K562 (cell line): ENCODE data around the gene LAP3. TPM values are rescaled to one million over a fixed set of nuclear protein-coding genes. Genes with fewer than 3 reads are reported as not detected.

Source experiments
- ATAC-seq: fragments of 200-7000 bp; cut with Tn5 transposase; 3 replicates; pipeline ENCODE4 v1.9.1; 2020; ENCODE audit warnings: moderate library complexity
- BruUV-seq: library from RNA; stranded (reverse); fragments of 400-500 nt; replicated peaks from 2 replicates; lab custom pipeline; 2021; lab: Mats Ljungman, UMichigan
- CTCF ChIA-PET: fragments of 300-600 bp; formaldehyde crosslinking; extraction: SDS; loops from one replicate; lab custom pipeline; 2021; ENCODE audit warnings: low intra/inter-chr PET ratio; lab: Yijun Ruan, JAX
- POLR2A ChIA-PET: fragments of 300-600, 350-650 bp; sonication (Branson Sonifier 250); formaldehyde crosslinking; extraction: SDS; loops from one replicate; lab custom pipeline; 2021; ENCODE audit warnings: antibody characterized with exemption, inconsistent platforms; lab: Yijun Ruan, JAX
- DNase-seq, 4 experiments: peaks; one replicate each; pipeline versions ENCODE4 v3.0.0 to v3.0.0-alpha.2; 2011 to 2018; ENCODE audit warnings: low spot score in 3 of 4, mixed read lengths in 3 of 4; ENCODE audit errors: extremely low read depth in 1 of 4
- FAIRE-seq: peaks from 2 replicates; lab custom pipeline; 2011; peaks lifted over from hg19 to GRCh38; lab: Jason Lieb, UNC
- H2AFZ ChIP-seq: 2 replicates; pipeline ENCODE4 v1.6.0; 2011; ENCODE audit warnings: low read depth, low read length, control low read depth, inconsistent platforms
- H3K27ac ChIP-seq: fragments of 200-600 bp; 3 replicates; pipeline ENCODE4 v1.8.0; 2011; ENCODE audit warnings: low read depth, mild to moderate bottlenecking, control low read depth, inconsistent platforms, low read length, moderate library complexity, mixed read lengths; ENCODE audit errors: extremely low read depth
- H3K27me3 ChIP-seq, 2 experiments: fragments of 300-600 bp in 1 of 2; 2 replicates in 1 of 2; 3 replicates in 1 of 2; pipeline versions ENCODE4 v1.6.0 to v1.8.0; 2011; ENCODE audit warnings: inconsistent platforms in 2 of 2, low read length in 2 of 2, mild to moderate bottlenecking in 1 of 2, mixed read lengths in 1 of 2, moderate library complexity in 1 of 2; ENCODE audit not compliant: control insufficient read depth in 2 of 2, insufficient read depth in 2 of 2
- H3K36me3 ChIP-seq: fragments of 300-600 bp; 3 replicates; pipeline ENCODE4 v1.8.0; 2011; ENCODE audit warnings: mild to moderate bottlenecking, low read length, inconsistent platforms; ENCODE audit not compliant: control insufficient read depth, insufficient read depth
- H3K4me1 ChIP-seq, 2 experiments: fragments of 200-600 bp in 1 of 2; replicated peaks in 1 of 2; 2 replicates in 1 of 2; 3 replicates in 1 of 2; pipeline versions ENCODE4 v1.5.1 to v1.8.0; 2011; ENCODE audit warnings: inconsistent platforms in 2 of 2, low read length in 2 of 2, mild to moderate bottlenecking in 1 of 2, mixed read lengths in 1 of 2, moderate library complexity in 1 of 2; ENCODE audit not compliant: control insufficient read depth in 2 of 2, insufficient read depth in 2 of 2
- H3K4me2 ChIP-seq: 2 replicates; pipeline ENCODE4 v1.6.1; 2011; ENCODE audit warnings: low read length, control low read depth, inconsistent platforms, mixed read lengths; ENCODE audit not compliant: insufficient read depth
- H3K4me3 ChIP-seq: fragments of 200-600 bp; sonication (generic), shearing (Covaris generic); 2 replicates; pipeline ENCODE4 v1.5.1; 2016; ENCODE audit warnings: control low read depth, inconsistent platforms
- H3K79me2 ChIP-seq: fragments of 200-600 bp; 3 replicates; pipeline ENCODE4 v1.8.0; 2011; ENCODE audit warnings: low read length, inconsistent platforms; ENCODE audit not compliant: control insufficient read depth, insufficient read depth
- H3K9ac ChIP-seq, 2 experiments: 2 replicates each; pipeline versions ENCODE4 v1.6.0 to v1.6.1; 2011; ENCODE audit warnings: low read depth in 2 of 2, low read length in 2 of 2, control low read depth in 1 of 2, inconsistent platforms in 1 of 2, mild to moderate bottlenecking in 1 of 2, mixed read lengths in 1 of 2; ENCODE audit not compliant: insufficient read depth in 1 of 2
- H3K9me1 ChIP-seq: one replicate; pipeline ENCODE4 v1.6.0; 2011; ENCODE audit warnings: inconsistent platforms, mild to moderate bottlenecking, low read length, moderate library complexity; ENCODE audit not compliant: control insufficient read depth, insufficient read depth
- H3K9me3 ChIP-seq: replicated peaks from 2 replicates; pipeline ENCODE4 v1.5.1; 2011; ENCODE audit warnings: low read depth, low read length, inconsistent platforms; ENCODE audit not compliant: control insufficient read depth, insufficient read depth
- H4K20me1 ChIP-seq: replicated peaks from 2 replicates; pipeline ENCODE4 v1.6.1; 2011; ENCODE audit warnings: low read length, inconsistent platforms, mixed read lengths; ENCODE audit not compliant: control insufficient read depth, insufficient read depth
- CHCHD3 ChIP-seq: fragments of 250-450 bp; sonication (Bioruptor Pico); IDR thresholded peaks from 2 replicates; pipeline ENCODE4 v2.1.2; 2022; ENCODE audit warnings: mild to moderate bottlenecking
- CSDE1 ChIP-seq, 2 experiments: fragments of 450-650 bp; IDR thresholded peaks; 2 replicates each; pipeline ENCODE4 v1.6.1; 2016; ENCODE audit warnings: mild to moderate bottlenecking in 1 of 2
- DPF2 ChIP-seq: fragments of 450-650 bp; IDR thresholded peaks from 2 replicates; pipeline ENCODE4 v1.6.1; 2016
- IRF1 ChIP-seq: sonication (generic); formaldehyde crosslinking; IDR thresholded peaks from 2 replicates; pipeline ENCODE4 v1.8.0; 2022; ENCODE audit warnings: missing genetic modification reagents, mild to moderate bottlenecking, borderline replicate concordance
- KAT2B ChIP-seq: IDR thresholded peaks from one replicate; pipeline ENCODE4 v1.6.1; 2012; ENCODE audit warnings: low read depth, mild to moderate bottlenecking, control low read depth, inconsistent platforms, low read length, moderate library complexity
- MTA1 ChIP-seq: fragments of 450-650 bp; IDR thresholded peaks from 2 replicates; pipeline ENCODE4 v1.6.1; 2017; ENCODE audit warnings: borderline replicate concordance
- SRSF7 ChIP-seq: fragments of 200-400 bp; formaldehyde crosslinking; optimal IDR thresholded peaks from 2 replicates; pipeline ENCODE3; 2017; ENCODE audit warnings: mild to moderate bottlenecking, low read depth, low read length
- ZNF12 ChIP-seq: sonication (generic); formaldehyde crosslinking; IDR thresholded peaks from 2 replicates; pipeline ENCODE4 v1.4.0; 2020; ENCODE audit warnings: mild to moderate bottlenecking, missing genetic modification reagents
- ZNF639 ChIP-seq, 2 experiments: fragments of 200-800 bp in 1 of 2; sonication (Bioruptor generic) in 1 of 2; sonication (generic) in 1 of 2; formaldehyde crosslinking in 1 of 2; IDR thresholded peaks in 1 of 2; conservative IDR thresholded peaks in 1 of 2; 2 replicates each; pipeline versions ENCODE4 v1.5.0 to v1.6.1; 2016 to 2020; ENCODE audit warnings: missing compliant biosample characterization in 1 of 2, missing genetic modification characterization in 1 of 2, missing genetic modification reagents in 1 of 2
- ZNF75A ChIP-seq: fragments of 450-650 bp; formaldehyde crosslinking; IDR thresholded peaks from 2 replicates; pipeline ENCODE4 v1.4.0; 2020; ENCODE audit warnings: mild to moderate bottlenecking
- ZZZ3 ChIP-seq: fragments of 450-650 bp; IDR thresholded peaks from 2 replicates; pipeline ENCODE4 v1.6.1; 2016; ENCODE audit warnings: antibody characterized with exemption, mild to moderate bottlenecking, moderate library complexity
- WGBS: fragments of 100-300 bp; shearing (Covaris generic); methylation state at CpG from one replicate; pipeline ENCODE4 v1.1.6; 2016; ENCODE audit warnings: low coverage, mixed read lengths; ENCODE audit not compliant: insufficient coverage; ENCODE audit errors: missing lambda C conversion rate; 5-methylcytosine and 5-hydroxymethylcytosine counted together
- in situ Hi-C: fragments of 300-500 bp; cut with MboI; formaldehyde crosslinking; loops from 4 replicates; pipeline ENCODE4 v1.15.0; 2018; ENCODE audit warnings: inconsistent platforms, mixed read lengths
- intact Hi-C: fragments of 100-400 bp; cut with micrococcal nuclease; formaldehyde crosslinking; loops from 2 replicates; pipeline ENCODE4 v1.14.2; 2022
- polyA plus RNA-seq, 8 experiments: library from polyadenylated mRNA; depleted of rRNA in 4 of 8; stranded (reverse) in 5 of 8; unstranded in 3 of 8; fragments of >200 nt; fragmentation: Nextera tagmentation in 2 of 8; fragmentation: Illumina TruSeq in 1 of 8; extraction: Ambion mirVana in 2 of 8; extraction: Trizol in 1 of 8; gene quantifications; 2 replicates each; pipeline versions ENCODE4 v1.2.1 to v1.2.3, GENCODE V29; 2011 to 2014; ENCODE audit warnings: inconsistent platforms in 1 of 8, missing spikeins in 1 of 8
- total RNA-seq, 7 experiments: library from RNA; depleted of rRNA in 6 of 7; stranded (reverse); fragments of >200 nt in 6 of 7; fragmentation: Illumina TruSeq in 2 of 7; extraction: Trizol in 2 of 7; gene quantifications; 2 replicates each; pipeline versions ENCODE4 v1.2.1 to v1.2.3, GENCODE V29; 2011 to 2021; ENCODE audit warnings: low replicate concordance in 1 of 7
- TF ChIP-seq, protein P1 (sequence below): sonication (generic); formaldehyde crosslinking; IDR thresholded peaks from 2 replicates; pipeline ENCODE4 v1.8.1; 2023; ENCODE audit warnings: mild to moderate bottlenecking, missing genetic modification reagents, moderate library complexity

Gene LAP3
- total and polyA plus RNA-seq, 9 of the 15 experiments (the other 6 are each of a cell fraction or from before 2014, with no cell fraction given): 82.3 to 170 (median 107) TPM

GRCh38 chr4:17583941-17584340, 6.9 kb downstream of the LAP3 start:
- in situ Hi-C loops (no loop called here), intact Hi-C loops (no loop called here)
- Histone ChIP-seq H3K9ac (no peak overlapping the region), H3K36me3 (peaks cover 96% of the 10 kb centered on the region), H2AFZ (no peak overlapping the region), H3K79me2 (peaks cover 7% of the 10 kb centered on the region; the same call in 2 of the 3 replicates), H3K4me2 (no peak overlapping the region), H3K27ac (no peak overlapping the region), H4K20me1 (no peaks in the 10 kb centered on the region), H3K4me3 (no peak overlapping the region), H3K4me1 (peaks cover 0 to under 1% of the 10 kb centered on the region in 2 experiments; a peak in 1 of 5 replicates), H3K27me3 (no peaks in the 10 kb centered on the region), H3K9me1 (no peaks in the 10 kb centered on the region), H3K9me3 (no peaks in the 10 kb centered on the region)
- no peak for DNase-seq
- CTCF ChIA-PET: no interaction called here
- TF ChIP-seq MTA1: no peak
- POLR2A ChIA-PET: interaction anchor here (0.8 kb wide), 1 partner anchor 226 kb away, joined by 3 read pairs; the partner anchor contains the start of gene DCAF16
- BruUV-seq: no TSS peak
- FAIRE-seq: no peak
- WGBS: 91% methylated on average over 3 of the region's 4 CpGs
- ATAC-seq: no peak

DNA sequence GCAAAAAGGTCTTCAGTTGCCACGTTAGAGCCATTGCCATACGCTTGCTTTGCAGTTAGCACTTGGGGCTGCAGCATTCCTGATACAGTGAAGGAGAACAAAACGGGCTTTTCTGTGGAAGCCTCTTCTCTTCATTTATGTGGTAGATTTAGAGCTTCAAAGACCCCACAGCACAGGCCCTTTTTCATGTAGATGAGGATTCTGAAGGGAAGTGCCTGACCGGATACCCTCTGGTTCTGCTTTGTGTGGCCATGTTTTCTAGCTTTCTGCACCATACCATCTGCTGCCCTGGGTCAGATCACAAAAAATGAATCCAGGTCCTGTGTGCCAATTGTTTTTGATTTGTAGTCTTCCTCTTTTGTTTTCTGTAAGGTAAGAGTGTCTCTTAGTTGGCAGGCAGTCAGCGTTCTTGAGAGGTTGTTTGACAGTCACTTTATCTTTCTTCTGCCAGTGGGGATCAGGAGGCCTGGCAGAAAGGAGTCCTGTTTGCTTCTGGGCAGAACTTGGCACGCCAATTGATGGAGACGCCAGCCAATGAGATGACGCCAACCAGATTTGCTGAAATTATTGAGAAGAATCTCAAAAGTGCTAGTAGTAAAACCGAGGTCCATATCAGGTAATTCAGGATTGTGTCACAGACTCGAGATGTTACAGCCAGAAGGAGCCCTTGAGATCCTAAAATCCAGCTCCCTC, 7.7 kb downstream of the LAP3 start:
- no peak for ATAC-seq
- H3K36me3 ChIP-seq: peaks cover 97% of the 10 kb centered on the region
- CTCF ChIA-PET: no interaction called here
- no TSS peak for BruUV-seq
- intact Hi-C loops: no loop called here
- no peak overlapping the region for H2AFZ ChIP-seq
- in situ Hi-C loops: no loop called here
- no peak overlapping the region for H3K4me2 ChIP-seq
- no peak overlapping the region for H3K27ac ChIP-seq
- 92% methylated on average over 10 of the region's 10 CpGs for WGBS
- POLR2A ChIA-PET: interaction anchor here (0.6 kb wide), 1 partner anchor 18 kb away, joined by 4 read pairs; no protein-coding TSS in a partner anchor
- no peak for DNase-seq
- no peak overlapping the region for H3K9ac ChIP-seq
- no peaks in the 10 kb centered on the region for H3K9me3 ChIP-seq
- H4K20me1 ChIP-seq: no peaks in the 10 kb centered on the region
- H3K4me1 ChIP-seq: no peaks in the 10 kb centered on the region
- no peaks in the 10 kb centered on the region; the same call in 2 of the 3 replicates for H3K79me2 ChIP-seq
- TF ChIP-seq DPF2 (no peak), IRF1 (no peak), CHCHD3 (CRISPR knock-in tag) (no peak), SRSF7 (no peak), ZZZ3 (no peak), KAT2B (no peak), ZNF639 (CRISPR knock-in tag; conservative IDR thresholded peaks at IDR 0.05 in 1 of 2, IDR thresholded peaks at IDR 0.05 in 1 of 2) (no peak), CSDE1 (IDR thresholded peaks at IDR 0.05) (no peak), ZNF75A (CRISPR knock-in tag) (no peak), ZNF12 (CRISPR knock-in tag) (no peak)
- TF ChIP-seq, protein P1, sequence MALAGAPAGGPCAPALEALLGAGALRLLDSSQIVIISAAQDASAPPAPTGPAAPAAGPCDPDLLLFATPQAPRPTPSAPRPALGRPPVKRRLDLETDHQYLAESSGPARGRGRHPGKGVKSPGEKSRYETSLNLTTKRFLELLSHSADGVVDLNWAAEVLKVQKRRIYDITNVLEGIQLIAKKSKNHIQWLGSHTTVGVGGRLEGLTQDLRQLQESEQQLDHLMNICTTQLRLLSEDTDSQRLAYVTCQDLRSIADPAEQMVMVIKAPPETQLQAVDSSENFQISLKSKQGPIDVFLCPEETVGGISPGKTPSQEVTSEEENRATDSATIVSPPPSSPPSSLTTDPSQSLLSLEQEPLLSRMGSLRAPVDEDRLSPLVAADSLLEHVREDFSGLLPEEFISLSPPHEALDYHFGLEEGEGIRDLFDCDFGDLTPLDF: no peak
- H3K9me1 ChIP-seq: no peaks in the 10 kb centered on the region
- no peak overlapping the region for H3K4me3 ChIP-seq
- H3K27me3 ChIP-seq: no peaks in the 10 kb centered on the region
- no peak for FAIRE-seq
